ENCODE data around the gene ADARB2. TPM values are rescaled to one million over a fixed set of nuclear protein-coding genes. Genes with fewer than 3 reads are reported as not detected.

ADARB2 gene
- total RNA-seq, 1 experiment from 2014 or later, result not detected

GRCh38 chr10:1284076-1284475 is 453.2 kb downstream of the ADARB2 start:
- H3K27ac Mint-ChIP-seq (ENCODE audit: unreplicated experiment), result no peak overlapping the region
- no TSS peak for BruUV-seq (replicated peaks)
- intact Hi-C loops (cut with micrococcal nuclease; ENCODE audit: unreplicated experiment), result no loop called here
- no peaks in the 10 kb centered on the region for H3K4me1 Mint-ChIP-seq (ENCODE audit: low read depth, unreplicated experiment)
- peaks cover 87% of the 10 kb centered on the region for H3K27me3 Mint-ChIP-seq (ENCODE audit: unreplicated experiment)
- DNase-seq, result no peak
- no peak for TF ChIP-seq CTCF (IDR thresholded peaks at IDR 0.05; ENCODE audit: unreplicated experiment)
- CTCF ChIA-PET, result interaction anchor here (0.6 kb wide), 1 partner anchor 40 kb away, joined by 3 read pairs; no protein-coding TSS in a partner anchor
- H3K9me3 Mint-ChIP-seq (ENCODE audit: low read depth, unreplicated experiment), result no peaks in the 10 kb centered on the region
- no peak overlapping the region for H3K4me3 Mint-ChIP-seq (ENCODE audit: low read depth, unreplicated experiment)
- H3K36me3 Mint-ChIP-seq (ENCODE audit: insufficient read depth, unreplicated experiment), result no peaks in the 10 kb centered on the region

- no TSS peak for BruUV-seq (replicated peaks)
Measured at GRCh38 chr10:1281405-1281782, 455.9 kb downstream of the ADARB2 start.

GRCh38 chr10:1280466-1281404 is 456.6 kb downstream of the ADARB2 start:
- BruUV-seq (replicated peaks), result no TSS peak
- no peak overlapping the region for H3K27ac Mint-ChIP-seq (ENCODE audit: unreplicated experiment)
- H3K4me1 Mint-ChIP-seq (ENCODE audit: low read depth, unreplicated experiment), result no peaks in the 10 kb centered on the region
- intact Hi-C loops (cut with micrococcal nuclease; ENCODE audit: unreplicated experiment), result no loop called here
- H3K27me3 Mint-ChIP-seq (ENCODE audit: unreplicated experiment), result peaks cover 85% of the 10 kb centered on the region
- CTCF ChIA-PET, result interaction anchor here (0.6 kb wide), 1 partner anchor 474 kb away, joined by 7 read pairs; no protein-coding TSS in a partner anchor
- no peak overlapping the region for H3K4me3 Mint-ChIP-seq (ENCODE audit: low read depth, unreplicated experiment)
- no peak for TF ChIP-seq CTCF (IDR thresholded peaks at IDR 0.05; ENCODE audit: unreplicated experiment)
- H3K36me3 Mint-ChIP-seq (ENCODE audit: insufficient read depth, unreplicated experiment), result no peaks in the 10 kb centered on the region
- H3K9me3 Mint-ChIP-seq (ENCODE audit: low read depth, unreplicated experiment), result no peaks in the 10 kb centered on the region
- DNase-seq, result no peak

More at GRCh38 chr10:1281405-1281782, 455.9 kb downstream of the ADARB2 start:
- no peak overlapping the region for H3K4me3 Mint-ChIP-seq (ENCODE audit: low read depth, unreplicated experiment)
- intact Hi-C loops (cut with micrococcal nuclease; ENCODE audit: unreplicated experiment), result no loop called here
- CTCF ChIA-PET, result no interaction called here
- no peaks in the 10 kb centered on the region for H3K4me1 Mint-ChIP-seq (ENCODE audit: low read depth, unreplicated experiment)
- no peaks in the 10 kb centered on the region for H3K36me3 Mint-ChIP-seq (ENCODE audit: insufficient read depth, unreplicated experiment)
- H3K27me3 Mint-ChIP-seq (ENCODE audit: unreplicated experiment), result peaks cover 86% of the 10 kb centered on the region
- H3K9me3 Mint-ChIP-seq (ENCODE audit: low read depth, unreplicated experiment), result no peaks in the 10 kb centered on the region
- TF ChIP-seq CTCF (IDR thresholded peaks at IDR 0.05; ENCODE audit: unreplicated experiment), result no peak
- no peak for DNase-seq
- H3K27ac Mint-ChIP-seq (ENCODE audit: unreplicated experiment), result no peak overlapping the region

GRCh38 chr10:1278306-1278705 is 459.0 kb downstream of the ADARB2 start:
- DNase-seq, result no peak
- no TSS peak for BruUV-seq (replicated peaks)
- CTCF ChIA-PET, result no interaction called here

More at GRCh38 chr10:1278306-1278705, 459.0 kb downstream of the ADARB2 start:
- no peaks in the 10 kb centered on the region for H3K9me3 Mint-ChIP-seq (ENCODE audit: low read depth, unreplicated experiment)
- no peak overlapping the region for H3K27ac Mint-ChIP-seq (ENCODE audit: unreplicated experiment)
- H3K36me3 Mint-ChIP-seq (ENCODE audit: insufficient read depth, unreplicated experiment), result no peaks in the 10 kb centered on the region
- intact Hi-C loops (cut with micrococcal nuclease; ENCODE audit: unreplicated experiment), result no loop called here
- H3K27me3 Mint-ChIP-seq (ENCODE audit: unreplicated experiment), result peaks cover 72% of the 10 kb centered on the region
- no peaks in the 10 kb centered on the region for H3K4me1 Mint-ChIP-seq (ENCODE audit: low read depth, unreplicated experiment)
- TF ChIP-seq CTCF (IDR thresholded peaks at IDR 0.05; ENCODE audit: unreplicated experiment), result no peak
- no peak overlapping the region for H3K4me3 Mint-ChIP-seq (ENCODE audit: low read depth, unreplicated experiment)

Data from Calu3 (cell line).